Measurements from ENCODE around the gene KRTAP4-7.
"Not testable (repeated sequence)": the region's sequence is repeated elsewhere in the genome, so short reads cannot be mapped to it uniquely, and the experiment has no call there.

KRTAP4-7 gene

DNA sequence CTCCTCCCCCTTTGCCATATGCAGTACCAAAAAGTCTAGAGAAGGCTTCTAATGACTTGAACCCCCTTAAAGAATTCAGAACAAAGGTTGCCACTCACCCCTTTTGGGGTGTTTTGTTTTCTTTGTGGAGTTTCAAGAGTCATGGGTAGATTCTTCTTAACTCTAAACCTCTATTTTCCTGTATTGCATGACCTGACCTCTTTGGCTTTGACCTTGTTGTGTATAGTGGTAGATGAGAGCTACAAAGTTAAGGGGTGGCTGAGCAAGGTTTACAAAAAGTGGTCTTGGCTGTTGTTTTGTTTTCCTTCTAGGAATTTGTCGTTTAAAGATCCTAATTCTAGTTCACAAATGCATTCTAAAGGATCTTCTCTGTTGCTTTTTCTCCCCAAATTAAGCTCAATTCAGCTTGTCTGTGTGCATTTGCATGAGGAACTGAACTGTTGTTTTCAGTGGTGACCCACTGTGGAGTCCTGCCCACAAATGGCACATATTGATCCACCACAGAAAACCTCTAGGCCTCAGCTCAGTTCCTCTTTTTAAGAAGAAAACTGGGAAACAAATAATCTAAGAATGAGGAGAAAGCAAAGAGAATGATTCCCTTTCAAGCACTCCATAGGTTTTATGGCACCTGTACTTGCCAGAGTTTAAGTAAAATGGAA is 24.9 kb downstream of the KRTAP4-7 start:
- not testable (repeated sequence) for DNase-seq (ENCODE audit: low spot score)

DNA sequence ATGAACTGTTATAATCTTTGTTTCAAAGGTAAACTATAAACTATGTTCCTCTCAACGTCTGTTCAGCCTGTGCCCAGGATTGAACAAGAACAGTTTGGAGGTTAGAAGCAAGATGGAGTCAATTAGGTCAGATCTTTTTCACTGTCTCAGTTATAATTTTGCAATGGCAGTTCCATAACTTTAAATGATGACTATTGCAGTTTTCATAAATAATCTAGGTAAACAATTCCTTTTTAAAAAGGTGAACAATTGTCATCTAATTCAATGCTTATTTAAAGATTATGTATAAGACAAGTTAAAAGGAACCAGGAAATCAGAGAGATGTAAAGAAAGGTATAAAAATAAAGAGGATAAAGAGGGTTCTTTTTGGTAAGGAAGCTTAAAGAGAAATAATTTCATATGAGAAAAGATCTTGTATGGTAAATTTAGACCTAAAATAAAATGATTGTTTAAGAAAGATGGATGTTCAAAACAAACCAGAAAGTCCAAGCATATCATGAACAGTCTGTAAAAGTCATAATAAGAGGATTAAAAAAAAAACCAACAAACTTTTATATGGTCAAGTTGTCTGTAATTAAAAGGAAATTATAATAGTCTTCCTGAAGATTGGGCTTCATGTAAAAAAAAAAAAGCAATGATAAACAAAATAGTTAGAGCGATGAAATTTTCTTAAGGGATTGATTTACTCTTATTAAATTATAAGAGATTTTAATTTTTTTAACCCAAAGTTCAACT is 27.4 kb downstream of the KRTAP4-7 start:
- no peak for DNase-seq (ENCODE audit: low spot score)

DNA sequence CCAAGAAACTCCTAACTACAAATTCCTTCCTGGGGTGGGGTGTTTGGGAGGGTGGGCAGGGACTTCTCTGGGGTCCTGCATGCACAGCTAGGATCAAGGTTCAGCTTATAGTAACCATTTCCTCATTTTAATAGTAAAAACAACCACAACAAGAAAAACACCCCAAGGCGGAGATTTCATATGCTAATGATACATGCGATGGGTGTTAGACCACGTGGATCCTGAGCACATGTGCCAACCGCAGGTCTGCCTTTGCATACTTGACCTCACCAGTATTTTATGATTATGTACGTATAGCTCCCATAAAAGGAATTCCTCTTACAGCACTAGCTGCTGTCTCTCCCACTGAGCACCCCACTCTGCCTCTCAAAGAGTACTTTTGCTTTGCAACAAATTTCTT is 32.3 kb downstream of the KRTAP4-7 start:
- no peak for DNase-seq (ENCODE audit: low spot score)

DNA sequence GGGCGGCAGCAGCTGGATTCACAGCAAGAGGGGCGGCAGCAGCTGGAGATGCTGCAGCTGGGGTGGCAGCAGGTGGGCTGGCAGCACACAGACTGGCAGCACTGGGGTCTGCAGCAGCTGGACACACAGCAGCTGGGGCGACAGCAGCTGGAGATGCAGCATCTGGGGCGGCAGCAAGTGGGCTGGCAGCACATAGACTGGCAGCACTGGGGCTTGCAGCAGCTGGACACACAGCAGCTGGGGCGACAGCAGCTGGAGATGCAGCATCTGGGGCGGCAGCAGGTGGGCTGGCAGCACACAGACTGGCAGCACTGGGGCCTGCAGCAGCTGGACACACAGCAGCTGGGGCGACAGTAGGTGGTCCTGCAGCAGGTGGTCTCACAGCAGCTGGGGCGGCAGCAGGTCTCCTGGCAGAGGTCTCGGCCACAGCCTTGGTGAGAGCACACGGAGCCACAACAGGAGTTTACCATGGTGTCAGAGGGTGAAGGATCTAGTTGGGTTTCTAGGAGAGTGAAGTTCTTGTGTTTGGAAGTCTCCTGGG is 34.0 kb downstream of the KRTAP4-7 start, which contains the start of gene KRTAP4-11:
Gene KRTAP4-11 (minus strand): TSS at position 528 of the 541 bp plus-strand sequence. CDS start 58 bp downstream, at position 470.
- not testable (repeated sequence) for DNase-seq (ENCODE audit: low spot score)

DNA sequence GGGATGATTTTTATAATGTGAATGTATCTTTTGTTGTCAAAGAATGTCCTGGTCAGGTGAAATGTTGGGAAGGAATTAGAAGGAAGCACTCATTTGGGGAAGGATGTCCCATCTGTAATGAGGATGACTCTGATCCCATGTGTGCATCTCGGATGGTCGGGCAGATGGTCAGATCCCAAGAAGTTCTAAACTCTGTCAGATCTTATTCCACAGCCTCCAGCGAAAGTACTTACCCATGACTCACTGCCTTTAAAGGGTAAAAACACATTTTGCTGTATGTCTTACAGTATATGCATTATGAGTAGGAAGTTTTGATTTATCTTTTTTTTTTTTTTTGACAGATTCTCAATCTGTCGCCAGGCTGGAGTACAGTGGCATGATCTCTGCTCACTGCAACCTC is 34.8 kb downstream of the KRTAP4-7 start:
- DNase-seq (ENCODE audit: low spot score): no peak

DNA sequence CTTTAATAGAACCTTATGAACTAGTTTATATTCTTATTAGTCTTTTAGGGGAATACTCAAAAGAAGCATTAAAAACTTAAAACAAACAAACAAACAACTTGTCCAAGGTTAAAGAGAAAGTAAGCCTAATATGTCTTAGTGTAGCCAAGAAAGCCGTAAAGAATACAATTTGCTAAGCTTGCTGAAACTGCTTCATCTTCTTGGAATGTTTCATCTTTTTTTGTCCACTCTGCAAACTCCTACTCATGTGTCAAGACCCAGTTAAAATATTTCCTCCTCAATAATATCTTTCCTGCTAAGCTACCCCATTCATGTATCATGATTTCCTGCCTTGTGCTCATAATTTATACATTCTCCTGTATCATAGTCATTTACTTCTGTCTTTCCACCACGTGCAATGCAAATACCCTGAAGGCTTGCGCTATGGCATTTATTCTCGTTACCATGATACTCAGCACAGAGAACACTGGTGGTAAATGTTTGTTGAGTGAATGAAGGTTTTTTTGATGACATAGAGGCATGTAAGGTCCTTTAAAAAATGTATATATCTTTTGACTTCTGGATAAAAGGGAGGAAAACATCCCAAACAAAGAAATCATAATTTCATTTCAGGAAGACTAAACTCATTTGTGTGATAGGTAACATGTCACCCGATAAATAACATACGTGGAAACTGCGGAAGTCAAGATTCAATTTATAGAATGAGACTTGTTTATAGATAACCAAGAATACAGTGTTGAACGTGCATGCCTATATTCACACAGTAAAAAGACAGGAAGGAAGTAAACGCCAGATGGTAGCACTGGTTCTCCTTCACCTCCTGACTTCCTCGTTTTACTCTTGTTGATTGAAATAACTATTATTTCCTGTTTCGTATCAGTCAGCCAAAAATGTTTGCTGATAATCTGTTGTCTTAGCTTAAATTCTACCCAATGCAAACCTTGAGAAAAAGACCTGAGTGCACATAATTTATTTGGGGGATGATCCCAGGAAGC is 36.0 kb downstream of the KRTAP4-7 start:
- peak; percentile 25 for DNase-seq (ENCODE audit: low spot score)

DNA sequence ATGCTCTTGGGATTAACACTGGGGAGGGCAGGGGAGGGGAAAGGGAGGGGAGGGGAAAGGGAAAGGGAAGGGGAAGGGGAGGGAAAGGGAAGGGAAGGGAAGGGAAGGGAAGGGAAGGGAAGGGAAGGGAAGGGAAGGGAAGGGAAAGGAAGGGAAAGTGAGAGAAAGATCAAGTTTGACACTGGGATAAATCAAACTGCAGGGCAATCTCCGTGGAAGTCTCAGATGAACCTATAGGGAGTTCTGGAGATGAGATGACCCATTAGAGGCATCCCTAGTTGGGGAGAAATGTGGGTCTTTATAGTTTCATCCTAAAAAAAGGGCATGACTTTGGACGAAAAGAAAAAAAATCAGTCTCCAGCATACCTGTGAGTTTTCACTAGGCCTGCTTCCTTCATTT is 37.8 kb downstream of the KRTAP4-7 start:
- no peak for DNase-seq (ENCODE audit: low spot score)

DNA sequence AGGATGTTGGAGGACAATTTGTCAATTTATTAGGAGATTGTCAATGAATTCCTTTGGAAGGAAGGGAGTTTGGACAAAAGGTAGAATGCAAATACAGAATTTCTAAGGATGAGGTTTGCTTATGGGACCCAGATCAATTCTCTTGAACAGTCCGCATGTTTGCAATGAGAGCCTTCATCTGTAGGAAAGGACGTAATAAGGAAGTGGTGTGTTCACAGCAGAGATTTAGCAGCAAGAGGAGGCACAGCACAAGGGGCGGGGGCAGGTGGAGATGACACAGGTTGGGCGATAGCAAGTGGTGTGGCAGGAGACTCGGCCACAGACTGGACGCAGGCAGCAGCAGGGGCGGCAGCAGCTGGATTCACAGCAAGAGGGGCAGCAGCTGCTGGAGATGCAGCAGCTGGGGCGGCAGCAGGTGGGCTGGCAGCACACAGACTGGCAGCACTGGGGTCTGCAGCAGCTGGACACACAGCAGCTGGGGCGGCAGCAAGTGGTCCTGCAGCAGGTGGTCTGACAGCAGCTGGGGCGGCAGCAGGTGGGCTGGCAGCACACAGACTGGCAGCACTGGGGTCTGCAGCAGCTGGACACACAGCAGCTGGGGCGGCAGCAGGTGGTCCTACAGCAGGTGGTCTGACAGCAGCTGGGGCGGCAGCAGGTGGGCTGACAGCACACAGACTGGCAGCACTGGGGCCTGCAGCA is 39.5 kb downstream of the KRTAP4-7 start:
- not testable (repeated sequence) for DNase-seq (ENCODE audit: low spot score)

DNA sequence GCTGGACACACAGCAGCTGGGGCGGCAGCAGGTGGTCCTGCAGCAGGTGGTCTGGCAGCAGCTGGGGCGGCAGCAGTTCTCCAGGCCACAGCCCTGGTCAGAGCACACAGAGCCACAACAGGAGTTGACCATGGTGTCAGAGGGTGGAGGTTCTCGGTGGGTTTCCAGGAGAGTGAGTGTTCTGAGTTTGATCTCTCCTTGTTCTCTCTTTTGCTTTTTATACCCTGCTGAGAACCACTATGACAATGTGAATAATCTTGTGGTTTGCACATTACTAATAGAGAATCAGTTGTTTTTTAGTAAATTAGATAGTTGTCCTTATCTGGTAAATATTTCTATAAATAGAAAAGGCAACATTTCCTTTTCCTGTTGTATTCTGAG is 40.0 kb downstream of the KRTAP4-7 start, which contains the start of gene KRTAP4-12:
Gene KRTAP4-12 (minus strand): TSS at position 192 of the 381 bp plus-strand sequence. CDS start 60 bp downstream, at position 132.
- DNase-seq (ENCODE audit: low spot score): not testable (repeated sequence)

DNA sequence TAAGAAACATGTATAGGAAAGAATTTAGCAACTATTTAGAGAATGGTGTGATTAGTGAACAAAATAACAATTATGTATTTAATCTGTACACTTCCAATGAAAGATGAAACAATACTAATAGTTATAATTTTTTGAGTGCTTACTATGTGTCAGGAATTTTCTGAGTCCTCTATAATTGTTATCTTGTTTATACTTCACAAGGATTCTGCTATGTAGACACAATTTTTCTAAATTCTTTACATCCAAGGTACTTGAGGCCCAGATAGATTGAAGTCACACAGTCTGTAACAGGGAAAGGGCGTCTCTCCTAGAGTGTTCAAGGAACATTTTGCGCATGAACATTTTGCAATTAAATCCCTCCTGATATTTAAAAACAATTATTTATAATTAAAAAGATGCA is 41.1 kb downstream of the KRTAP4-7 start:
- DNase-seq (ENCODE audit: low spot score): no peak

DNA sequence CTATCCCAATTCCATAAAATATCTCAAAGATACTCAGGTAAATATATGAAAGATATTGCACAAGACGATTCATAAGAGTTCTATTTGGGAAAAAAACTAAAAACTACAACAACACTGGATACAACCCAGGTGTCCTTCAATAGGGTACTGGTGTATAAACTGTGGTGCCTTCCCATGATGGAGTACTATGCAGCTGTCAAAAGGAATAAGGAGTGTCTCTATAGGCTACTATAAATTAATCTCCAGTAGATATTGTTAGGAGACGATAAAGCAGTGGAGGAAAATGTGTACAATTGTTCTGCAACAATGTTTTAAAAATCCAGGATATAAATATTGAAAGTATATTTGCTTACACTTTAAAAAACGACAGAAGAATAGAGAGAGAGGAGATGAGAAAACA is 42.5 kb downstream of the KRTAP4-7 start:
- DNase-seq (ENCODE audit: low spot score): no peak

DNA sequence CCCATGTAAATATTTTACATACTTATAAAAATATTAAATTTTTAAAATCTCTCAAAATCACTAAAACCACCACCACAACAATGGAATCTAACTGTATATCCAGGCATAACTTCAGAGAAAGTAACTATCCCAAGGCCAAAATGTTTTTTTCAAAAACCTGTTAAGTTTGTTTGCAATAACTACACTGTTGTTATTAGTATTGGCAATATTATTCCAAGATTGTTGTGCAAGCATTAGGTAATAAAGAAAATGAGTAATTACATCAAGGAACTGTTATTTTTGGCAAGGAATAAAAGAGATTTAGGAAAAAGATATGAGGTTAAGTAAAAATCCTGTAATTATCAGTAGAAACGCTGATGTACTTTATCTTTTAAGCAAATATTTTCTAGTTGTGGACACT is 43.4 kb downstream of the KRTAP4-7 start:
- DNase-seq (ENCODE audit: low spot score): no peak

DNA sequence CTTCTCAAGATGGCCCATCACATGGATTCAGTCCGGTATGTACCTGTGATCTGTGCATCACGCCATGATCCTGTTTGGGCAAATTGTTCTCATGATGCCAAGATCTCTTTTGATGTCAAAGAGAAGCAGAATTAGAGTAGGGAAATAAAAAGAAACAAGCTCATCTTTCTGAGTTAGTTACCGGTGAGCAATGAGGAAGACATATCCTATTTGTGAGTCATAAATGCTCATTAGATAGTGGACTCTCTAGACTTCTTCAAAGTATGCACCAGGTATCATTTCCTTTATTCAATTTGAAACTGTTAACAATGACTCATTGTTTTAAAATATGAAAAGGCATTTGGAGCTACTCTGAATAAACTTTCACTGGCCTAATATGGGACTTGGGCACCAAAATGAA is 48.0 kb downstream of the KRTAP4-7 start:
- DNase-seq (ENCODE audit: low spot score): no peak

DNA sequence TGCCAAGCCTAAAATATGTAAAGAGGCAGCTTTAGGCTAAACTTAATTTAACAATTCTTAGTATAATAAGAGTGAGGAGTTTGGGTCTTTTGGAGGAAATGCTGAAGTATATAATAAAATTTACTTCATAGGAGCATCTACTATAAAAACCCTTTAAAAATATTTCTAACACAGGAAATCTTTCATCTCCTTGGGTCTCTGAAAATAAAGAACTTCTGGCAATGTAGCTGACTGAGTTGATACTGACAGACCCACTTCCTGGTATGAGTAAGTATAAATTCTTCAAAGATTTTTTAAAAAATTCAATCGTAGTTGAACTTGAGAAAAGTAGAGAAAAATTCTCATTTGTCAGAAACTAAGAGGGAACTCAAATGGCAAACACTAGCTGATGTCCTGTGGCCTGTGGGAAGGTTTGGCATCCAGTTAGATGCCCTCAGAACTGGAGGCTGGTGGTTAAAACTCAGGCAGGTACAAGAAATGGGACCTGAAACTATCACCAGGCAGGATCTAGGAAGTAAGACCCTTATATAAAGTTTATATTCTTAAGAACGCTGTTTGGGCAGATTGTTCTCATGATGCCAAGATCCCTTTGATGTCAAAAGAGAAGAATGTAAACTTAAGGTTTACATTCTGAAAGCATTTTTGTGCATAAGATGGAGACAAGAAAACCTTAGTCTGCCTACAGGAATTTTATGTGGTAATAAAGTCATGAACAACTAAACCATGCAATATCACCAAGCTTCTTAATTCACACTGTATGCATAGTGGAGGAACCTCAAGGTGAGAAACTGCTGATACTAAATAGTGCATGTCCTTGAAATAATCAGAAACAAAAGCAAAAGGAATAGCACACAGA is 50.2 kb downstream of the KRTAP4-7 start:
- DNase-seq (ENCODE audit: low spot score): no peak
